ENCODE data around the gene OPHN1.
"Not testable (repeated sequence)": the region's sequence is repeated elsewhere in the genome, so short reads cannot be mapped to it uniquely, and the experiment has no call there.

Gene OPHN1

GRCh38 chrX:68163441-68163840 lies 269.9 kb downstream of the OPHN1 start:
- DNase-seq (ENCODE audit: low read depth): no peak

GRCh38 chrX:68147848-68148247 lies 285.4 kb downstream of the OPHN1 start:
- DNase-seq (ENCODE audit: low read depth): no peak

- no peak for DNase-seq (ENCODE audit: low read depth)
Observed at GRCh38 chrX:68146054-68146453, 287.2 kb downstream of the OPHN1 start.

GRCh38 chrX:68139791-68140190 lies 293.5 kb downstream of the OPHN1 start:
- DNase-seq (ENCODE audit: low read depth): no peak

- DNase-seq (ENCODE audit: low read depth): no peak
Observed at GRCh38 chrX:68133181-68133580, 300.1 kb downstream of the OPHN1 start.

GRCh38 chrX:68132749-68133148 lies 300.5 kb downstream of the OPHN1 start:
- no peak for DNase-seq (ENCODE audit: low read depth)

- DNase-seq (ENCODE audit: low read depth): no peak
Observed at GRCh38 chrX:68121835-68122234, 311.5 kb downstream of the OPHN1 start.

- DNase-seq (ENCODE audit: low read depth): no peak
Observed at GRCh38 chrX:68121371-68121770, 311.9 kb downstream of the OPHN1 start.

GRCh38 chrX:68115371-68115770 lies 317.9 kb downstream of the OPHN1 start:
- no peak for DNase-seq (ENCODE audit: low read depth)

GRCh38 chrX:68114573-68115129 lies 318.6 kb downstream of the OPHN1 start:
- no peak for DNase-seq (ENCODE audit: low read depth)

GRCh38 chrX:68113837-68114572 lies 319.3 kb downstream of the OPHN1 start:
- no peak for DNase-seq (ENCODE audit: low read depth)

- DNase-seq (ENCODE audit: low read depth): no peak
Observed at GRCh38 chrX:68112321-68112720, 321.0 kb downstream of the OPHN1 start.

GRCh38 chrX:68109162-68109561 lies 324.1 kb downstream of the OPHN1 start:
- no peak for DNase-seq (ENCODE audit: low read depth)

- DNase-seq (ENCODE audit: low read depth): no peak
Observed at GRCh38 chrX:68098431-68098830, 334.9 kb downstream of the OPHN1 start.

- no peak for DNase-seq (ENCODE audit: low read depth)
Observed at GRCh38 chrX:68090266-68090665, 343.0 kb downstream of the OPHN1 start.

GRCh38 chrX:68087526-68087925 lies 345.8 kb downstream of the OPHN1 start:
- no peak for DNase-seq (ENCODE audit: low read depth)

- no peak for DNase-seq (ENCODE audit: low read depth)
Observed at GRCh38 chrX:68086709-68087108, 346.6 kb downstream of the OPHN1 start.

GRCh38 chrX:68084765-68085164 lies 348.5 kb downstream of the OPHN1 start:
- DNase-seq (ENCODE audit: low read depth): peak; percentile 39

GRCh38 chrX:68083510-68083909 lies 349.8 kb downstream of the OPHN1 start:
- peak; percentile 29 for DNase-seq (ENCODE audit: low read depth)

- DNase-seq (ENCODE audit: low read depth): no peak
Observed at GRCh38 chrX:68079961-68080360, 353.3 kb downstream of the OPHN1 start.

- DNase-seq (ENCODE audit: low read depth): not testable (repeated sequence)
Observed at GRCh38 chrX:68078801-68079200, 354.5 kb downstream of the OPHN1 start.

GRCh38 chrX:68077378-68077777 lies 355.9 kb downstream of the OPHN1 start:
- DNase-seq (ENCODE audit: low read depth): no peak

- DNase-seq (ENCODE audit: low read depth): no peak
Observed at GRCh38 chrX:68072041-68072440, 361.3 kb downstream of the OPHN1 start.

- not testable (repeated sequence) for DNase-seq (ENCODE audit: low read depth)
Observed at GRCh38 chrX:68070119-68070518, 363.2 kb downstream of the OPHN1 start.
